HCT116 (cell line): ENCODE measurements around the gene NUDT4. TPM values are rescaled to one million over a fixed set of nuclear protein-coding genes. Genes with fewer than 3 reads are reported as not detected.

ENCODE experiments used
- ATAC-seq: fragments of 200-7000 bp; cut with Tn5 transposase; 2 replicates; pipeline ENCODE4 v1.9.1; 2020; ENCODE audit warnings: mild to moderate bottlenecking, moderate library complexity
- BruUV-seq: library from RNA; stranded (reverse); fragments of 400-500 nt; replicated peaks from 2 replicates; lab custom pipeline; 2021; lab: Mats Ljungman, UMichigan
- CTCF ChIA-PET: fragments of 300-600 bp; sonication (Branson Sonifier 250); formaldehyde crosslinking; loops from one replicate; lab custom pipeline; 2021; ENCODE audit warnings: antibody characterized with exemption; lab: Charles Lee
- POLR2A ChIA-PET: fragments of 300-600, 350-600 bp; sonication (Branson Sonifier 250); formaldehyde crosslinking; loops from one replicate; lab custom pipeline; 2021; ENCODE audit warnings: antibody characterized with exemption; lab: Charles Lee
- RAD21 ChIA-PET, 2 experiments: fragments of 300-600 bp; sonication (Branson Sonifier 250); formaldehyde crosslinking; loops; one replicate each; lab custom pipeline; 2023; ENCODE audit warnings: low total read pairs in 2 of 2; ENCODE audit not compliant: uncharacterized antibody in 2 of 2, unreplicated experiment in 2 of 2, low non-redundant PET in 1 of 2; lab: Charles Lee
- DNase-seq: peaks from one replicate; pipeline ENCODE4 v3.0.0-alpha.2; 2010; ENCODE audit warnings: low read depth, low spot score
- H2AFZ ChIP-seq: fragments of 200-600 bp; shearing (Covaris generic), sonication (generic); 2 replicates; pipeline ENCODE4 v1.6.1; 2017; ENCODE audit warnings: low read depth, mixed run types, mixed read lengths, antibody characterized with exemption, low read length; ENCODE audit not compliant: poor library complexity, severe bottlenecking
- H3K27ac ChIP-seq: 2 replicates; pipeline ENCODE4 v1.5.1; 2012; ENCODE audit warnings: low read depth, low read length
- H3K27me3 ChIP-seq: fragments of 200-600 bp; sonication (generic); 2 replicates; pipeline ENCODE4 v1.6.1; 2016; ENCODE audit warnings: mixed run types, low read length, mixed read lengths; ENCODE audit not compliant: insufficient read depth
- H3K36me3 ChIP-seq, 2 experiments: fragments of 200-500 bp in 1 of 2; fragments of 200-600 bp in 1 of 2; sonication (Bioruptor generic) in 1 of 2; sonication (generic) in 1 of 2; 2 replicates each; pipeline versions ENCODE4 v1.5.1 to v1.6.1; 2014 to 2016; ENCODE audit warnings: low read length in 2 of 2, inconsistent platforms in 1 of 2, mixed read lengths in 1 of 2, mixed run types in 1 of 2; ENCODE audit not compliant: insufficient read depth in 2 of 2, control insufficient read depth in 1 of 2
- H3K4me1 ChIP-seq, 2 experiments: fragments of 200-600 bp in 1 of 2; sonication (generic) in 1 of 2; 2 replicates each; pipeline versions ENCODE4 v1.5.1 to v1.6.1; 2012 to 2017; ENCODE audit warnings: low read length in 2 of 2, inconsistent platforms in 1 of 2, mild to moderate bottlenecking in 1 of 2, mixed read lengths in 1 of 2, mixed run types in 1 of 2, moderate library complexity in 1 of 2; ENCODE audit not compliant: insufficient read depth in 2 of 2, control insufficient read depth in 1 of 2
- H3K4me2 ChIP-seq: fragments of 200-600 bp; sonication (generic); 2 replicates; pipeline ENCODE4 v1.6.1; 2017; ENCODE audit warnings: mixed run types, low read length, mixed read lengths
- H3K4me3 ChIP-seq, 2 experiments: fragments of 200-600 bp in 1 of 2; sonication (generic) in 1 of 2; replicated peaks in 1 of 2; 2 replicates each; pipeline ENCODE4 v1.5.1; 2011 to 2016; ENCODE audit warnings: low read length in 2 of 2, control low read depth in 1 of 2, low read depth in 1 of 2, mild to moderate bottlenecking in 1 of 2, mixed read lengths in 1 of 2, mixed run types in 1 of 2
- H3K79me2 ChIP-seq: fragments of 200-600 bp; sonication (generic); 2 replicates; pipeline ENCODE4 v1.6.1; 2017; ENCODE audit warnings: mild to moderate bottlenecking, mixed run types, low read length, moderate library complexity, mixed read lengths; ENCODE audit not compliant: insufficient read depth
- H3K9ac ChIP-seq: fragments of 200-600 bp; sonication (generic); 2 replicates; pipeline ENCODE4 v1.6.1; 2016; ENCODE audit warnings: low read length, mixed read lengths
- H3K9me2 ChIP-seq: fragments of 200-600 bp; sonication (generic), shearing (Covaris generic); 2 replicates; pipeline ENCODE4 v1.6.1; 2017; ENCODE audit warnings: mixed run types, mild to moderate bottlenecking, moderate library complexity; ENCODE audit not compliant: insufficient read depth
- H3K9me3 ChIP-seq, 2 experiments: fragments of 200-500 bp in 1 of 2; fragments of 200-600 bp in 1 of 2; sonication (Bioruptor generic) in 1 of 2; sonication (generic) in 1 of 2; 2 replicates each; pipeline ENCODE4 v1.6.1; 2014 to 2017; ENCODE audit warnings: low read length in 2 of 2, mixed read lengths in 2 of 2, inconsistent platforms in 1 of 2, low read depth in 1 of 2, mild to moderate bottlenecking in 1 of 2, mixed run types in 1 of 2, moderate library complexity in 1 of 2; ENCODE audit not compliant: control insufficient read depth in 1 of 2, insufficient read depth in 1 of 2
- H4K20me1 ChIP-seq: fragments of 200-600 bp; sonication (generic), shearing (Covaris generic); 2 replicates; pipeline ENCODE4 v1.6.1; 2017; ENCODE audit warnings: mixed run types, mild to moderate bottlenecking, moderate library complexity; ENCODE audit not compliant: insufficient read depth
- CBX3 ChIP-seq: IDR thresholded peaks from 2 replicates; pipeline ENCODE4 v1.6.1; 2012; ENCODE audit warnings: low read depth
- CEBPB ChIP-seq: IDR thresholded peaks from 2 replicates; pipeline ENCODE4 v1.6.1; 2012; ENCODE audit warnings: low read depth
- CTCF ChIP-seq, 3 experiments: fragments of 200-600 bp in 1 of 3; sonication (generic) in 1 of 3; IDR thresholded peaks in 2 of 3; conservative IDR thresholded peaks in 1 of 3; 2 replicates each; pipeline ENCODE4 v1.5.1; 2012 to 2017; ENCODE audit warnings: low read depth in 2 of 3, low read length in 2 of 3, antibody characterized with exemption in 1 of 3, borderline replicate concordance in 1 of 3, control low read depth in 1 of 3, mild to moderate bottlenecking in 1 of 3, mixed read lengths in 1 of 3, mixed run types in 1 of 3, moderate library complexity in 1 of 3; ENCODE audit not compliant: insufficient read depth in 1 of 3
- EGR1 ChIP-seq: IDR thresholded peaks from 2 replicates; pipeline ENCODE4 v1.6.1; 2012; ENCODE audit warnings: low read depth
- ELF1 ChIP-seq: IDR thresholded peaks from 2 replicates; pipeline ENCODE4 v1.6.1; 2012; ENCODE audit warnings: low read depth, borderline replicate concordance
- EZH2phosphoT487 ChIP-seq: fragments of 200-600 bp; IDR thresholded peaks from 2 replicates; pipeline ENCODE4 v1.6.1; 2018; ENCODE audit warnings: antibody characterized with exemption, borderline replicate concordance
- FOSL1 ChIP-seq: IDR thresholded peaks from 2 replicates; pipeline ENCODE4 v1.6.1; 2012; ENCODE audit warnings: low read depth
- JUND ChIP-seq: IDR thresholded peaks from 2 replicates; pipeline ENCODE4 v1.6.1; 2012
- POLR2A ChIP-seq: IDR thresholded peaks from 2 replicates; pipeline ENCODE4 v1.7.0; 2011; ENCODE audit warnings: borderline replicate concordance; ENCODE audit not compliant: insufficient read depth, insufficient read length; ENCODE audit errors: extremely low read depth
- REST ChIP-seq: IDR thresholded peaks from 2 replicates; pipeline ENCODE4 v1.6.1; 2012; ENCODE audit warnings: low read depth
- SIN3A ChIP-seq: IDR thresholded peaks from 2 replicates; pipeline ENCODE4 v1.6.1; 2012; ENCODE audit warnings: low read depth
- SP1 ChIP-seq: IDR thresholded peaks from 2 replicates; pipeline ENCODE4 v1.6.1; 2012; ENCODE audit warnings: low read depth
- TCF7L2 ChIP-seq: IDR thresholded peaks from 2 replicates; pipeline ENCODE4 v1.7.0; 2011; ENCODE audit warnings: borderline replicate concordance, inconsistent platforms; ENCODE audit not compliant: insufficient read depth, insufficient read length; ENCODE audit errors: extremely low read depth
- ZNF274 ChIP-seq: fragments of 200-500 bp; sonication (Bioruptor generic); IDR thresholded peaks from 2 replicates; pipeline ENCODE4 v1.6.1; 2014; ENCODE audit warnings: mild to moderate bottlenecking, low read depth, low read length, inconsistent platforms
- intact Hi-C: fragments of 100-400 bp; cut with micrococcal nuclease; formaldehyde crosslinking; loops from 2 replicates; pipeline ENCODE4 v1.10.0; 2022
- total RNA-seq: library from RNA; stranded (reverse); gene quantifications from one replicate; pipeline ENCODE4 v1.2.1, GENCODE V29; 2021; ENCODE audit not compliant: unreplicated experiment
- TF ChIP-seq, protein P1 (sequence below): IDR thresholded peaks from 2 replicates; pipeline ENCODE4 v1.6.1; 2012

The NUDT4 gene
- total RNA-seq, 1 experiment from 2014 or later = 41.2 TPM

GRCh38 chr12:93429448-93429847 is 51.7 kb downstream of the NUDT4 start:
- ATAC-seq (no peak), DNase-seq (no peak)
- Histone ChIP-seq H3K27me3 (no peaks in the 10 kb centered on the region), H3K27ac (no peak overlapping the region), H3K9me2 (no peaks in the 10 kb centered on the region), H3K79me2 (peaks cover 100% of the 10 kb centered on the region), H3K36me3 (no peaks in the 10 kb centered on the region), H3K4me2 (no peak overlapping the region), H2AFZ (no peak overlapping the region), H4K20me1 (peaks cover 44% of the 10 kb centered on the region; the same call in 1 of the 2 replicates), H3K9ac (no peak overlapping the region), H3K4me3 (no peak overlapping the region), H3K9me3 (no peaks in the 10 kb centered on the region), H3K4me1 (peaks cover 0 to 2% of the 10 kb centered on the region in 2 experiments; a peak in 2 of 4 replicates)
- intact Hi-C loops = no loop called here
- POLR2A ChIA-PET = interaction anchor here (1.0 kb wide), 1 partner anchor 12 kb away, joined by 3 read pairs; the partner anchor contains the start of gene UBE2N
- no TSS peak for BruUV-seq
- no peak for TF ChIP-seq ZNF274
- TF ChIP-seq CTCF (IDR thresholded peaks at IDR 0.05 in 2 of 3, conservative IDR thresholded peaks at IDR 0.05 in 1 of 3; ENCODE audit: borderline replicate concordance in 1 of 3, insufficient read depth in 1 of 3, low read depth in 2 of 3, low read length in 2 of 3) = no peak
- no peak for TF ChIP-seq CBX3
- no peak for TF ChIP-seq REST
- no peak for TF ChIP-seq SIN3A
- no peak for TF ChIP-seq SP1
- no peak for TF ChIP-seq ELF1
- TF ChIP-seq POLR2A = no peak
- TF ChIP-seq, protein P1, sequence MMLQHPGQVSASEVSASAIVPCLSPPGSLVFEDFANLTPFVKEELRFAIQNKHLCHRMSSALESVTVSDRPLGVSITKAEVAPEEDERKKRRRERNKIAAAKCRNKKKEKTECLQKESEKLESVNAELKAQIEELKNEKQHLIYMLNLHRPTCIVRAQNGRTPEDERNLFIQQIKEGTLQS = no peak
- TF ChIP-seq EZH2phosphoT487 = no peak
- no peak for TF ChIP-seq FOSL1
- no peak for TF ChIP-seq EGR1
- TF ChIP-seq TCF7L2 = no peak
- no peak for TF ChIP-seq JUND
- no peak for TF ChIP-seq CEBPB
- CTCF ChIA-PET = interaction anchor here (0.9 to 1.0 kb wide), 2 partner anchors 9 to 442 kb away, joined by 3 read pairs; no protein-coding TSS in a partner anchor
- RAD21 ChIA-PET = interaction anchor here in 1 of 2 experiments (0.7 kb wide), 1 partner anchor 9 kb away, joined by 3 read pairs; no protein-coding TSS in a partner anchor
